Sigmoid colon (tissue), 7 donors: ENCODE results near the gene OPRL1. TPM values are rescaled to one million over a fixed set of nuclear protein-coding genes. Genes with fewer than 3 reads are reported as not detected.

Experiments used
- DNase-seq: peaks from one replicate; pipeline ENCODE4 v3.0.0-alpha.2; 2019
- H3K27ac ChIP-seq, 4 donors: fragments of 200-600 bp; sonication (generic); one replicate each; pipeline ENCODE4 v1.5.1; 2016 to 2019; ENCODE audit warnings: mild to moderate bottlenecking in 1 of 4
- H3K27me3 ChIP-seq, 3 donors: fragments of 200-600 bp; sonication (generic); one replicate each; pipeline ENCODE4 v1.5.1; 2019; ENCODE audit warnings: mild to moderate bottlenecking in 1 of 3
- H3K36me3 ChIP-seq, 4 donors: fragments of 200-600 bp; sonication (generic); one replicate each; pipeline ENCODE4 v1.5.1; 2016 to 2019
- H3K4me1 ChIP-seq, 4 donors: fragments of 200-600 bp; sonication (generic); one replicate each; pipeline ENCODE4 v1.5.1; 2017 to 2019
- H3K4me3 ChIP-seq, 4 donors: fragments of 200-600 bp; sonication (generic); one replicate each; pipeline ENCODE4 v1.5.1; 2017 to 2019; ENCODE audit warnings: mild to moderate bottlenecking in 2 of 4, moderate library complexity in 1 of 4
- H3K9me3 ChIP-seq, 4 donors: fragments of 200-600 bp in 3 of 4; sonication (generic) in 3 of 4; one replicate each; pipeline versions ENCODE4 v1.5.1 to v1.6.1; 2013 to 2019
- EP300 ChIP-seq, 4 donors: sonication (generic); formaldehyde crosslinking; IDR thresholded peaks; one replicate each; pipeline ENCODE4 v1.6.1; 2017; ENCODE audit warnings: antibody characterized with exemption in 4 of 4
- POLR2A ChIP-seq, 2 donors: fragments of 450-650 bp; IDR thresholded peaks; one replicate each; pipeline ENCODE4 v1.6.1; 2016; ENCODE audit warnings: antibody characterized with exemption in 2 of 2, mild to moderate bottlenecking in 2 of 2, moderate library complexity in 2 of 2
- POLR2AphosphoS5 ChIP-seq, 4 donors: sonication (generic); formaldehyde crosslinking; IDR thresholded peaks; one replicate each; pipeline ENCODE4 v1.6.1; 2017; ENCODE audit warnings: antibody characterized with exemption in 4 of 4
- WGBS, 2 donors: extraction: QIAGEN DNeasy Blood & Tissue Kit; methylation state at CpG; one replicate each; pipeline ENCODE4 v1.1.7; 2013; 5-methylcytosine and 5-hydroxymethylcytosine counted together
- intact Hi-C: fragments of 100-400 bp; cut with DNase I; formaldehyde crosslinking; loops from one replicate; pipeline ENCODE4 v1.15.1; 2023
- polyA plus RNA-seq, 3 donors: library from polyadenylated mRNA; stranded (reverse); fragments of 200-250 nt; gene quantifications; one replicate each; pipeline ENCODE4 v1.2.3, GENCODE V29; 2013
- total RNA-seq, 4 donors: library from RNA; depleted of rRNA; stranded (reverse); fragments of >200 nt; gene quantifications; one replicate each; pipeline ENCODE4 v1.1.0, GENCODE V29; 2016
- TF ChIP-seq, protein P1 (sequence below), 4 experiments: fragments of 450-650 bp in 3 of 4; fragments of 200-600 bp in 1 of 4; IDR thresholded peaks; one replicate each; pipeline ENCODE4 v1.5.1; 2016 to 2019; ENCODE audit warnings: antibody characterized with exemption in 4 of 4, mild to moderate bottlenecking in 3 of 4, moderate library complexity in 2 of 4
- donor health status: healthy with polysubstance abuse.
- donor health status: Bipolar disorder and iron deficiency.
- donor health status: healthy.

OPRL1 gene
- total and polyA plus RNA-seq, 7 donors, result under 0.01 to 2.2 (median 0.89) TPM; not detected in 1

- H3K36me3 ChIP-seq, result no peaks in the 10 kb centered on the region
- no peak for TF ChIP-seq EP300 (IDR thresholded peaks at IDR 0.05)
- no peak for TF ChIP-seq POLR2AphosphoS5 (IDR thresholded peaks at IDR 0.05)
- TF ChIP-seq POLR2A (IDR thresholded peaks at IDR 0.05), result no peak
- TF ChIP-seq, protein P1, sequence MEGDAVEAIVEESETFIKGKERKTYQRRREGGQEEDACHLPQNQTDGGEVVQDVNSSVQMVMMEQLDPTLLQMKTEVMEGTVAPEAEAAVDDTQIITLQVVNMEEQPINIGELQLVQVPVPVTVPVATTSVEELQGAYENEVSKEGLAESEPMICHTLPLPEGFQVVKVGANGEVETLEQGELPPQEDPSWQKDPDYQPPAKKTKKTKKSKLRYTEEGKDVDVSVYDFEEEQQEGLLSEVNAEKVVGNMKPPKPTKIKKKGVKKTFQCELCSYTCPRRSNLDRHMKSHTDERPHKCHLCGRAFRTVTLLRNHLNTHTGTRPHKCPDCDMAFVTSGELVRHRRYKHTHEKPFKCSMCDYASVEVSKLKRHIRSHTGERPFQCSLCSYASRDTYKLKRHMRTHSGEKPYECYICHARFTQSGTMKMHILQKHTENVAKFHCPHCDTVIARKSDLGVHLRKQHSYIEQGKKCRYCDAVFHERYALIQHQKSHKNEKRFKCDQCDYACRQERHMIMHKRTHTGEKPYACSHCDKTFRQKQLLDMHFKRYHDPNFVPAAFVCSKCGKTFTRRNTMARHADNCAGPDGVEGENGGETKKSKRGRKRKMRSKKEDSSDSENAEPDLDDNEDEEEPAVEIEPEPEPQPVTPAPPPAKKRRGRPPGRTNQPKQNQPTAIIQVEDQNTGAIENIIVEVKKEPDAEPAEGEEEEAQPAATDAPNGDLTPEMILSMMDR (IDR thresholded peaks at IDR 0.05), result no peak
- peaks cover 0 to 18% (median 15%) of the 10 kb centered on the region in 3 donors for H3K27me3 ChIP-seq
- intact Hi-C loops, result no loop called here
- H3K27ac ChIP-seq, result no peak overlapping the region
- no peak for DNase-seq
- 21 to 63% methylated on average over 27 of the region's 27 CpGs for WGBS, 2 donors
- H3K9me3 ChIP-seq, result no peaks in the 10 kb centered on the region
- H3K4me3 ChIP-seq, result no peak overlapping the region
- no peaks in the 10 kb centered on the region for H3K4me1 ChIP-seq
Measured at GRCh38 chr20:64092258-64093012, 12.6 kb downstream of the OPRL1 start.

DNA sequence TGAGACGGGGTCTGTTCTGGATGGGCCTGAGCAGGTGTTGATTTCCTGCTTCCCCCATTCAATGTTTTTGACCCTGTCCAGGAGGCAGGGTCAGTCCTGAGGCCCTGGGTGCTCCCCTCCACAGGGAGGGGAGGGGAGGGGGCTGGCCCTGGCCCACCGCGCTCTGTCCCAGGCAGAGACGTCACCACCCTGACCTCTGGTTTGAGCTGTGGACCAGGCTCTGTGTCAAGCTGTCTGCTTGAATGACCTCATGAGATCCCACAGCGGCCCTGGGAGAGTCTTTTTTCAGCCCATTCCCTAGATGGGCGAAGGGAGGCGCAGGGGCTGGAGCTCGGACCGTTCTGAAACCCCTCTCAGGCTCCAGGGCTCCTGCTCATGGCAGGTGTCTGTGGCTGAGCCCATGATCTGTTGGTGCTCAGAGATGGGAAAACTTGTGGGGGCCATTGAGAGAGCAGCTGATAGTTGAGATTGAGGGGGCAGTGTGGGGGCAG, 13.2 kb downstream of the OPRL1 start:
- H3K9me3 ChIP-seq, result no peaks in the 10 kb centered on the region
- TF ChIP-seq POLR2A (IDR thresholded peaks at IDR 0.05) (no peak), EP300 (IDR thresholded peaks at IDR 0.05) (no peak), POLR2AphosphoS5 (IDR thresholded peaks at IDR 0.05) (no peak)
- TF ChIP-seq, protein P1 (IDR thresholded peaks at IDR 0.05), result no peak
- intact Hi-C loops, result no loop called here
- H3K4me1 ChIP-seq, result no peaks in the 10 kb centered on the region
- no peaks in the 10 kb centered on the region for H3K36me3 ChIP-seq
- H3K27ac ChIP-seq, result no peak overlapping the region
- WGBS, 2 donors, result 30 to 64% methylated on average over 9 of the region's 9 CpGs
- H3K27me3 ChIP-seq, result peaks cover 0 to 21% (median 18%) of the 10 kb centered on the region in 3 donors
- no peak for DNase-seq
- no peak overlapping the region for H3K4me3 ChIP-seq

GRCh38 chr20:64095455-64095854, 15.6 kb downstream of the OPRL1 start:
- WGBS, 2 donors, result 48 to 71% methylated on average over 4 of the region's 4 CpGs
- Histone ChIP-seq H3K4me3 (no peak overlapping the region), H3K4me1 (no peaks in the 10 kb centered on the region), H3K9me3 (no peaks in the 10 kb centered on the region), H3K27ac (no peak overlapping the region), H3K27me3 (peaks cover 3 to 43% (median 34%) of the 10 kb centered on the region in 3 donors), H3K36me3 (no peaks in the 10 kb centered on the region)
- TF ChIP-seq, protein P1 (IDR thresholded peaks at IDR 0.05), result no peak
- TF ChIP-seq POLR2A (IDR thresholded peaks at IDR 0.05) (no peak), EP300 (IDR thresholded peaks at IDR 0.05) (no peak), POLR2AphosphoS5 (IDR thresholded peaks at IDR 0.05) (no peak)
- DNase-seq, result no peak
- intact Hi-C loops, result no loop called here

DNA sequence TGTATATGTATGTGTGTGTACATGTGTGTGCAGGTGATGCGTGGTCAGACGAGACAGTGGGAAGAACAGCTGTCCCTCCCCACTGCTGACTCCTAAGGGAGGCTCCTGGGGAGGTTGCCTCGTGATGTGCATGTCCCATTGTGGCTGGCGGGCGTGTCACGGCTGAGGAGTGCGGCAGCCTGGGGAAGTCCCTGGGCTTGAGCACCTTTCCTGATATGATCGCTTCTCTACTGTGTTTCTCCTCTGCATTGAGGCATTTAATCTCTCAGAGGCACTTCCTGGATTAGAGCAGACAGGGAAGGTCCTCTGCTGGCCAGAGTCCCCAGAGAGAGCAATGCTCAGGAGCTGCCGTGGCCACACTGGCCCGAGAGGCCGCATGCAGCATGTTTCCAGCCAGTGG, 16.0 kb downstream of the OPRL1 start:
- H3K27me3 ChIP-seq, result peaks cover 5 to 47% (median 38%) of the 10 kb centered on the region in 3 donors
- no peak overlapping the region for H3K4me3 ChIP-seq
- no peak overlapping the region for H3K27ac ChIP-seq
- no peaks in the 10 kb centered on the region for H3K4me1 ChIP-seq
- no peak for DNase-seq
- WGBS, 2 donors, result 41 to 71% methylated on average over 11 of the region's 11 CpGs
- H3K9me3 ChIP-seq, result no peaks in the 10 kb centered on the region
- no peaks in the 10 kb centered on the region for H3K36me3 ChIP-seq
- TF ChIP-seq EP300 (IDR thresholded peaks at IDR 0.05) (no peak), POLR2AphosphoS5 (IDR thresholded peaks at IDR 0.05) (no peak), POLR2A (IDR thresholded peaks at IDR 0.05) (no peak)
- TF ChIP-seq, protein P1 (IDR thresholded peaks at IDR 0.05), result no peak
- intact Hi-C loops, result no loop called here
